HG02678 (cell line): ENCODE results near the gene CRYBG2.
A peak's percentile ranks its signal among the peaks of the same experiment; 100 is the strongest.

Source experiments
- ATAC-seq: cut with Tn5 transposase; IDR thresholded peaks from one replicate; pipeline ENCODE4 v1.9.1; 2021; ENCODE audit warnings: mild to moderate bottlenecking, moderate library complexity; ENCODE audit not compliant: unreplicated experiment

The CRYBG2 gene

DNA sequence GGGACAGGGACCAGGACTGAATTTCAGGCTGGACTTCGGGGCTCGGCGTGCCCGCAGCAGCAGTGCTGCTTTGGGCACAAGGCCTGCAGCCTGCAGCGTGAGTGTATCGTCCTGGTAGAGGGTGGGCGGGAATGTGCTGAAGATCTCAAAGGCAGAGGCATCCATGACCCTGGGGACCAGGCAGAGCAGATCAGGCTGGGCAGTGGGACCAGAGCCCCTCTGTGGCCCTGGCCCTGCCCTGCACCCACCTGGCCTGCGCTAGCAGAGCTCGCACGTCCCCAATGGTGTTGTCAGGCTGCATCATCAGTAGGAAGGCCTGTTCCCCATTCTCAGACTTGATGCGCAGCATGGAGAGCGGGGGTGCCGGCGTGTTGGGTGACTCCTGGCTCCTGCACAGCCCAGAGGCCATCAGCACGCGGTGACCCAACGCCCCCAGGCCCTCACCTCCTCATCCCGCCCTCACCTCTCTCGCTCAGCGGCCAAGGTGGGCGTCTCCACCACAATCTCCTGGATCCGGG is 71.5 kb downstream of the CRYBG2 start:
- no peak for ATAC-seq

DNA sequence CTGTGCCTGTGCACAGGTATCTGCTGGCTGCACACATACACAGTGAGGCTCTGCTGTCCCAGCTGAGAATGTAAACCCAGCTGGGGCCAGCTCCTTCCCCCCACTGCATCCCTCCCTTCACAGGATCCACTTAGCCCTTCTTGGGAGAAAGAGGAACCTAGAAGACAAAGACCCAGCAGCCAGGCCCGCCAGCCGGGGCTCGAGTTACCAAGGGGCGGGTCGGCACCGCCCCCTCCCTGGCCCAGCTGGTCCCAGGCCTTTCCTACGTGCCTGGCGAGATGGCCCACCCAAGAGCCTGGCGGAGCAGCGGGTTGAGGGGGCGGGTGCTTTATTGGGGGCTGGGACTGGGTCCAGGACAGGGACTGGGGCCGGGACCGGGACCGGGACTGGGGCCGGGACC is 72.0 kb downstream of the CRYBG2 start:
- ATAC-seq = no peak

DNA sequence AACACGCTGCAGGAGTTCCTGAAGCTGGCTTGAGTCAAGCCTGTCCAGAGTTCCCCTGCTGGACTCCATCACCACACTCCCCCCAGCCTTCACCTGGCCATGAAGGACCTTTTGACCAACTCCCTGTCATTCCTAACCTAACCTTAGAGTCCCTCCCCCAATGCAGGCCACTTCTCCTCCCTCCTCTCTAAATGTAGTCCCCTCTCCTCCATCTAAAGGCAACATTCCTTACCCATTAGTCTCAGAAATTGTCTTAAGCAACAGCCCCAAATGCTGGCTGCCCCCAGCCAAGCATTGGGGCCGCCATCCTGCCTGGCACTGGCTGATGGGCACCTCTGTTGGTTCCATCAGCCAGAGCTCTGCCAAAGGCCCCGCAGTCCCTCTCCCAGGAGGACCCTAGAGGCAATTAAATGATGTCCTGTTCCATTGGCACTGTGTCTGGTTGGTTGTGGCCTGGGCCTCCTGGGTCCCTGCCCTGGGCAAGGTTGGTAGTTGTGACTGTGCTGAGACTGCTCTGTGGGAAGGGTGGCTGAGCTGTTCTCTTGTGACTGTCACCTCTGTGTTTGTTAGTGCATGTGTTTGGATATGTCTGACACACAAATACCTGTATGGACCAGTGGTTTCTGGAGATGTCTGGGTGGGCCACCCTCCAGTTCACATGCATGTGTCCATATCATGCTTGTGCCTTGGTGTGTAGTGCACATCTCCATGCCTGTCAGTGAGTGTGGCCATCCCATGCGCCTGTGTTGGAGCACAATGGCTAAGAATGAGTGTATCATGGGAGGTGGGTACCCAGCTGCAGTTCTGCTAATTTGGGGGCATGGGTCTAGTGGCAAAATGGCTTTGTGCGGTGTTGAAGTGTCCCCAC is 72.6 kb downstream of the CRYBG2 start:
- ATAC-seq = no peak

DNA sequence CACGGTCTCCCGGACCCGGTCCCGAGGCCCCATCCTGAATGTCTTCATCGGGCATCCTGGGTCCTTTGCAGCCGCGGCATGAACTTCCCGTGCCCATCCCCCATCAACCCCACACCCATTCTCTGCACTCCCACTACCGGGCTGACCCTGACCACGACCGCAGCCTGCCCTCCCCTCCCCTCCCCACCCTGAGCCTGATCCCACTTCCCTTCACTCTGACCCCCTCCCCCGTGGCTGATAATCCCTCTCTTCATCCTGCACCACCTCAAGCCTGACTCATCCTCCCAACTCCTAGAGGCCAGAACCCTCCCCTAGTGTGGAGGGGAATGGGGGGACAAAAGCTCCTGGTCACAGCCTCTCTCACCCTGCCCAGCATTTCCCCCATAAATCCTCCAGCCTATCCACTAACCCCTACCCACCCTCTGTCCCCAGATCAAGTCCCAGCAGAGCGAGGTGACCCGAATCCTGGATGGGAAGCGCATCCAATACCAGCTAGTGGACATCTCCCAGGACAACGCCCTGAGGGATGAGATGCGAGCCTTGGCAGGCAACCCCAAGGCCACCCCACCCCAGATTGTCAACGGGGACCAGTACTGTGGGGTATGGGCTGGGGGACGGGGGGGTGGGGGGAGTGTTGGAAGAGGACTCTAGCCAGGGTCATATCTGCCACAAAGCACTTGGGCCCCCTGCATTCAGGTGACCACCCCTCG is 73.4 kb downstream of the CRYBG2 start:
- ATAC-seq = no peak

DNA sequence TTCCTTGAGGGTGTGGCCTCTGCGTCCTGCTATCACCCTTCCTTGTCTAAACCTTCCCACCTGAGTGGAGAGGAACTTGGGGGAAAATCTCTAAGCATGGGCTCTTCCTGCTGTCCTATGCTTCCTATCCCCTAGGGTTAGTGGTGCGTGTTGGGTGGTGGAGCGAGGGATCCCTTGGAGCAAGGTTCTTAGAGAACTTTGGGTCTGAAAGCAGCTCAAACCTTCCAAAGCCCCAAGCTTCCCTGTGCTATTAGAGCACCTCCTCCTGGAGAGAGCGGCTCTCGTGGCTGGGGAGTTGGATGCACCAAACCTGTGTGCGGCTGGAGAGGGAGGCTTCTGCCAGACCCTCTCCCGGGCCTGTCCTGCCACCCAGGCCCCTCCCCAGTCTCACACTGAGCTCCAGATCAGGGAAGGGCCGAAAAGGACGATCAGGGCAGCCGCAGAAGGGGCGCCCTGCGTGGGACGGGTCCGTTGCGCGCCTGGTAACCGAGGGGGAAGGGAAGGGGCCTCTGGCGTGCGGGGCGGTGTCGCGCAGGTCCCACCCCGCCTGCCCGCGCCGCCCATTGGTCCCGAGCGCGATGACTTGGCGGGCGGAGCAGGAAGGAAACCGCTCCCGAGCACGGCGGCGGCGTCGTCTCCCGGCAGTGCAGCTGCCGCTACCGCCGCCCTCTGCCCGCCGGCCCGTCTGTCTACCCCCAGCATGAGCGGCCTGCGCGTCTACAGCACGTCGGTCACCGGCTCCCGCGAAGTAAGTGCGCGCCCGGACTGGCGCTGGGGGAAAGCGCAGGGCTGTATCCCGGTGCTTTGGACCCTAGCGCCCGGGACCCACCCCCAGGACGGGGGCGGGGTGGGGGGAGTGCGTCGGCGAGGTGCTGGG is 74.2 kb downstream of the CRYBG2 start, which contains the start of gene SH3BGRL3:
Gene SH3BGRL3 (plus strand): TSS at position 631 of the 877 bp plus-strand sequence. CDS start 70 bp downstream, at position 701.
- peak; percentile 65 for ATAC-seq

DNA sequence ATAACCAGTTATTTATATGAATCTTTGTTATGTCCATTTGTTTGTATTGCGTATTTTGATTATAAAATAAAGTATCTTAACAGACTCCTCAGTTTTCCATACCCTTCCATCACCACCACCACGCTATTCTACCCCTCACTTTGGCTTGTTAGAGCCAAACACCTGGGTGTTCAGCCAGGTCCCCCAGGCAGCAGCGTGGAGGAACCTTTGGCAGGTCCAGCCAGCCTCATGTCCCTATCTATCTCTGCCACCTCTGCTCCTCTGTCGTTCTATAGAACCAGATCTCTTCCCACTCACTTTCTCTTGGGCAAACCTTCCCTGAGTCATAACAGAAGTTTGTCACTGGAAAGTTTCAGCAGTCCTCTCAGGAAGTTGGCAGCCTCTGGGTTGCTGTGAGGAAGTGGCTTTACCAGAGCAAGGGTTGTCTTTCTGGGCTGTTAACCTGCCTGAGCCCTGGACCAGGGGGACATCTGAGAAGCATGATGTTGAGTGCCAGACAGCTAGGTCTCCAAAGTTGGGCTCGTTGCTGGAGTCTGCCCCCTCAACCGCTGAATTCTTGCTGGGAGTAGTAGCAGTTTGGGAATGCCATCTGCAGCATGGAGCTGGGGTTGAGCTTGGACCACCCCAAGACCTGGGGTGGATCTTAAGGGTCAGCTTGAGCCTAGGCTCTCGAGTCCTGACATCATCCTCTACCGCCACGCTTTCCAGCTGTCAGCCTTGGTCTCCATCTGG is 75.0 kb downstream of the CRYBG2 start:
- ATAC-seq = no peak

DNA sequence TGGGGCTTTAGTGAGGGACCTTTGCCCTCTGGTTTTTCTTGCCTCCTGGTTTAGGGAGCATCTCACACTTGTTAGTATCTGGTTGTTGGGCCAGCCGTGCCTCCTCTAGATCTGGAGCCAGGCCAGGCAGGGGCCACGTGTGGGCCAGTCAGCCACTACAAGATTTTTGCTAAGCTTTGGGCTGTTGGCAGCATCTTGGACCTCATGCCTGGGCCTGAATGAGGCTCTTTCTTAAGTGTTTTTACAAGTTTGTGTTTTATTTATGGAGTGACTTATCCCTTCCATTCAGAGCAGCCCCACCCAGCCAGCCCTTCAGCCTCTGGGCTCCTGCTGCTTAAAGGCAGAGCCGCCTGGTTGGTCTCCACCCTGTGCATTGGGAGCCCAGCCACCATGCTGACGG is 75.6 kb downstream of the CRYBG2 start:
- ATAC-seq = no peak

DNA sequence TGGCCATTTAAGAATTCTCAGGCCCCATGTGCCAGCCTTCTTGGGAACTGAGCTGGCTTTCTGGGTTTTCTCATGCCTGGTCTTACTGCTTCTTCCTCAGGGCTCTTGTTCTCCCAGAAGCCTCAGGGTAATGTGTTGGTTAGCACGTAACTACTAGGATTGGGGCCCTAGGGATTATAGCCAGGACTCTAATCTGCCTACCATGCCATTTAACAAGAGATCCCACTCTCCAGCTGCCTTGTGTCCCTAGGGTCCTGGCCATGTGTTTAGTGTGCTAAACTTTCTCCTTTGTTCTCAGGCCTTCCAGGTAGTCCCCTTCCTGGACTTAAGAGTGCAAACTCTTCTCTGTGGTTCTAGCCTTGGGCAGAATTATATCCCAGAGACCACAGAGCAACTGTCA is 76.2 kb downstream of the CRYBG2 start:
- no peak for ATAC-seq

DNA sequence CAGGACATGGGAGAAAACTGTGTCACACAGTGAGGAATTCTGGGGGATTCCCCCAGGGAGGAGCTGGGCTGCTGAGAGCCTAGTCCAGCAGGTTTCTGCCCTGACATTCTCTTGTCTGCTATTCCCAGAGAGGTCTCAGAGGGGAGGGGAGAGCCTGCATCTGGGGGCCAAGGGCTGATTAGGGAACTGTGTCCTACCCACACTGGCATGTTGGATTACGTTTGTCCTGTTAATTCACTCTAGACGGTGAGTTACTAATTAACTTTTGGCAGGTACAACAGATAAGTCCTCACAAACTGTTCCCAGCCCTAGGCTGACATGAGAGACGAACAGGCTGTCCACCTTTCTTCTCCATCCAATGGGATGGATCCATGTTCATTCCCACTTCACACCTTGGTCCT is 76.7 kb downstream of the CRYBG2 start:
- no peak for ATAC-seq

DNA sequence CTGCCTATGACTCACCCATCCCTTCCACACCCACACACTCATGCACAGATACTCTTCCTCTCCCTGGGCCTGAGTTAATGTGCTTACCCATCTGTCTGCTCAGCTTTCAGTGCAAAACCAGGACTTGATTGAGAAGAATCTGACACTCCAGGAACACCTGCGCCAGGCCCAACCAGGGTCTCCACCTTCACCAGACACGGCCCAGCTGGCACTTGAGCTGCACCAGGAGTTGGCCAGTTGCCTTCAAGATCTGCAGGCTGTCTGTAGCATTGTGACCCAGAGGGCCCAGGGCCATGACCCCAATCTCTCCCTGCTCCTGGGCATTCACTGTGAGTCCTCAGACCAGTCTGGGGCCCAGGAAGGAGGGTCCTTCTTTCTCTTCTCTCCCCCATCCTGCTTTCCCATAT is 77.5 kb downstream of the CRYBG2 start:
- no peak for ATAC-seq

DNA sequence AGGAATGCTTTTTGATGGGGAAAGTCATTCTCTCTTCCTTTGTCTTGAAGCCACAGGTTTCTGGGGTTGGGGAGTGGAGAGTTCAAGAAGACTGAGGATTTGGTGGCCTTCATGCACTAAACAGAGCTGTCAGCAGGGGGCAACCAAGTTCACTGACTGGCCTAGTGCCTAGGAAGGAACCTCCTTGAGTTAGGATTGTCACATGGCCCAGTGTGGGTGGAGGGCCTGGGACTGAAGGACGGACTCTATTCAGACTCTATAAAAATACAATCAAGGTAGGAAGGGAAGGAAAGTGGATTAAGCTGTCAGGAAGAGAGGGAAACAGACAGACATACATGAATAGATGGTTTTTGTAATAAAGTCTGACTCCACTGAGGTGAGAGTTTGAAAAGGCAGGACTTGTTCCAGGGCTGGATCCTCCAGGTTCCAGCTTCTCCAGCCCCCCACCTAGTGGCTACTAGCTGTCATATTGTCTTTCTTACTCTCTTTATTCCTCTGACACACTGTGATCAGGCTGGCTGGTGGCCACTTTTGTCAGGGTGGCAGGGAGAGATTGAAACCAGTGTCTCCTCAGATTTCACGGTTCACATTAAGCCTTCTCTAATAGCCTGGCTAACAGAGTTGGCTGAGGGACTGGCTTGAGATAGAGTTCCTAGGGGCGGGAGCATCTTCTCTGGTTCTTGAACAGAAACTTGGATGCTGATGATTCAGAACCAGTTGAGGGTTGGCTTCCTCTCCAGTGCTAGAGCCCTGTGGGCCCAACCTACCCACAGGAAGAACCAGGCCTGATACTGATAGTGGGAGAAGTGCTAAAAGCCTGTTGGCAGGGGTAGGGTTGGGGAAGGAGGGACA is 78.1 kb downstream of the CRYBG2 start:
- no peak for ATAC-seq

DNA sequence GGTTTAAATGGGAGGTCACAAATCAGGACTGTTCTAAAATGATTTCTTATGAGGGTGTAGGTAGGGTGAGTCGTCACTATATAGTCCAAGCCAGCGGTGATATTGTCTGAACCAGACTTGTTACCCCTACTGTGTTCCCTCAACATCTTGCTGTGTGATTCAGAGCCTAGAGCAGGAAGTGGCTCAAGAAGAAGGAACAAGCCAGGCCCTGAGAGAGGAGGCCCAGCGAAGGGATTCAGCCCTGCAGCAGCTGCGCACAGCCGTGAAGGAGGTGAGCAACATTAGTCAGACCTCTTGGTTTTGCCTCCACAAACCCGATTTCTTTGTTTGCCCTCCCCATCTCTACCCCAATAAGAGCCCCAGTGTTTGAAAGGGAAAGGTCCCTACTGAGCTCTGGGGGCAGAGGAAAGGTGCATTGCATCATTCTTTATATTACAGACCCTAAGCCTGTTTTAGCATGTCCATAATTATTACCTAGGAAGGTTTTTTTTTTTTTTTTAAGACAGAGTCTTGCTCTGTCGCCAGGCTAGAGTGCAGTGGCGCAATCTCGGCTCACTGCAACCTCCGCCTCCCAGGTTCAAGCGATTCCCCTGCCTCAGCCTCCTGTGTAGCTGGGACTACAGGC is 79.0 kb downstream of the CRYBG2 start:
- no peak for ATAC-seq
